ENCODE measurements around the gene XKRX.

DNA sequence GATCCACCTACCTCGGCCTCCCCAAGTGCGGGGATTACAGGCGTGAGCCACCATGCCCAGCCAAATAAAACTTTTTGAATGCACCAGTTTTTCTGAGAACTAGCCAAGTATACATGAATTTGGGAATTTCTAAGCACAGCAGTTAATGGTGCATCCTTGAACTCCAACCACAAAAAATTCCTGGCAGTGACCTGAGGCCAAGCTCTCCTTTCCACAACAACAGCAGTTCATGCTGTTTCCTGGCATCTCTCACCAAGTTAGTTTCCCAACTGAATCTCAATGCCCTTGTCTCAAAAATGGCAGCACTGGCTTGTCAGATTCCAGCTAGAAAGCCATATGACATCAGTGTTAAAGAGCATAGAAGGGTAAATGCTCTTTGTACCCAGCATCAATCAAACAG, 15.9 kb upstream of the XKRX start:
- TF ChIP-seq, protein P1, sequence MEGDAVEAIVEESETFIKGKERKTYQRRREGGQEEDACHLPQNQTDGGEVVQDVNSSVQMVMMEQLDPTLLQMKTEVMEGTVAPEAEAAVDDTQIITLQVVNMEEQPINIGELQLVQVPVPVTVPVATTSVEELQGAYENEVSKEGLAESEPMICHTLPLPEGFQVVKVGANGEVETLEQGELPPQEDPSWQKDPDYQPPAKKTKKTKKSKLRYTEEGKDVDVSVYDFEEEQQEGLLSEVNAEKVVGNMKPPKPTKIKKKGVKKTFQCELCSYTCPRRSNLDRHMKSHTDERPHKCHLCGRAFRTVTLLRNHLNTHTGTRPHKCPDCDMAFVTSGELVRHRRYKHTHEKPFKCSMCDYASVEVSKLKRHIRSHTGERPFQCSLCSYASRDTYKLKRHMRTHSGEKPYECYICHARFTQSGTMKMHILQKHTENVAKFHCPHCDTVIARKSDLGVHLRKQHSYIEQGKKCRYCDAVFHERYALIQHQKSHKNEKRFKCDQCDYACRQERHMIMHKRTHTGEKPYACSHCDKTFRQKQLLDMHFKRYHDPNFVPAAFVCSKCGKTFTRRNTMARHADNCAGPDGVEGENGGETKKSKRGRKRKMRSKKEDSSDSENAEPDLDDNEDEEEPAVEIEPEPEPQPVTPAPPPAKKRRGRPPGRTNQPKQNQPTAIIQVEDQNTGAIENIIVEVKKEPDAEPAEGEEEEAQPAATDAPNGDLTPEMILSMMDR (IDR thresholded peaks at IDR 0.05), result no peak
- TF ChIP-seq POLR2A (IDR thresholded peaks at IDR 0.05), result no peak
